DMS53 treated with DMSO at 0.1 percent for 48 hours (cell line): ENCODE data around the gene DLGAP1.

Experiments used
- DNase-seq: peaks from one replicate; lab custom pipeline; 2025; ENCODE audit not compliant: unreplicated experiment; lab: John Stamatoyannopoulos, UW

Gene DLGAP1

GRCh38 chr18:4242431-4243161 lies 212.5 kb downstream of the DLGAP1 start:
- DNase-seq, result no peak

- DNase-seq, result no peak
Measured at GRCh38 chr18:4241090-4241617, 214.0 kb downstream of the DLGAP1 start.

- DNase-seq, result no peak
Measured at GRCh38 chr18:4238966-4239365, 216.1 kb downstream of the DLGAP1 start.

GRCh38 chr18:4237664-4238041 lies 217.5 kb downstream of the DLGAP1 start:
- no peak for DNase-seq

GRCh38 chr18:4236940-4237663 lies 218.0 kb downstream of the DLGAP1 start:
- no peak for DNase-seq

GRCh38 chr18:4233468-4233867 lies 221.6 kb downstream of the DLGAP1 start:
- DNase-seq, result no peak

GRCh38 chr18:4232656-4233055 lies 222.5 kb downstream of the DLGAP1 start:
- DNase-seq, result no peak

- DNase-seq, result no peak
Measured at GRCh38 chr18:4231260-4231659, 223.8 kb downstream of the DLGAP1 start.

GRCh38 chr18:4230450-4231168 lies 224.5 kb downstream of the DLGAP1 start:
- DNase-seq, result no peak

GRCh38 chr18:4224031-4224704 lies 230.9 kb downstream of the DLGAP1 start:
- DNase-seq, result no peak

GRCh38 chr18:4211111-4211837 lies 243.8 kb downstream of the DLGAP1 start:
- DNase-seq, result no peak

- no peak for DNase-seq
Measured at GRCh38 chr18:4208366-4208765, 246.7 kb downstream of the DLGAP1 start.

- no peak for DNase-seq
Measured at GRCh38 chr18:4207383-4207985, 247.6 kb downstream of the DLGAP1 start.

- DNase-seq, result no peak
Measured at GRCh38 chr18:4204438-4204720, 250.7 kb downstream of the DLGAP1 start.

- DNase-seq, result no peak
Measured at GRCh38 chr18:4203568-4204437, 251.3 kb downstream of the DLGAP1 start.

- DNase-seq, result no peak
Measured at GRCh38 chr18:4200399-4200798, 254.7 kb downstream of the DLGAP1 start.

GRCh38 chr18:4198956-4199355 lies 256.2 kb downstream of the DLGAP1 start:
- no peak for DNase-seq

GRCh38 chr18:4196351-4196750 lies 258.8 kb downstream of the DLGAP1 start:
- DNase-seq, result no peak

GRCh38 chr18:4193086-4193485 lies 262.0 kb downstream of the DLGAP1 start:
- DNase-seq, result no peak
